PFSK-1 (cell line): ENCODE data around the gene FPR1.

ENCODE experiments used
- FOXP2 ChIP-seq: optimal IDR thresholded peaks from 2 replicates; pipeline ENCODE3; 2011; ENCODE audit warnings: borderline replicate concordance, control low read depth, inconsistent platforms; ENCODE audit not compliant: insufficient read depth; ENCODE audit errors: extremely low read length, extremely low read depth
- POLR2AphosphoS5 ChIP-seq: IDR thresholded peaks from 2 replicates; pipeline ENCODE4 v1.6.1; 2012; ENCODE audit warnings: low read depth, mild to moderate bottlenecking, control low read depth, low read length, moderate library complexity
- SIN3A ChIP-seq: IDR thresholded peaks from 2 replicates; pipeline ENCODE4 v1.6.1; 2012; ENCODE audit warnings: mild to moderate bottlenecking, low read length, moderate library complexity, borderline replicate concordance; ENCODE audit not compliant: insufficient read depth
- TAF1 ChIP-seq: IDR thresholded peaks from 2 replicates; pipeline ENCODE4 v1.6.1; 2012; ENCODE audit warnings: low read length, control low read depth, borderline replicate concordance; ENCODE audit not compliant: insufficient read depth
- TF ChIP-seq, protein P1 (sequence below), 2 experiments: IDR thresholded peaks; 2 replicates each; pipeline versions ENCODE4 v1.6.1 to v1.8.0; 2011 to 2012; ENCODE audit warnings: low read depth in 2 of 2, low read length in 2 of 2, control low read depth in 1 of 2, inconsistent platforms in 1 of 2, mild to moderate bottlenecking in 1 of 2, moderate library complexity in 1 of 2; ENCODE audit not compliant: insufficient read depth in 1 of 2

DNA sequence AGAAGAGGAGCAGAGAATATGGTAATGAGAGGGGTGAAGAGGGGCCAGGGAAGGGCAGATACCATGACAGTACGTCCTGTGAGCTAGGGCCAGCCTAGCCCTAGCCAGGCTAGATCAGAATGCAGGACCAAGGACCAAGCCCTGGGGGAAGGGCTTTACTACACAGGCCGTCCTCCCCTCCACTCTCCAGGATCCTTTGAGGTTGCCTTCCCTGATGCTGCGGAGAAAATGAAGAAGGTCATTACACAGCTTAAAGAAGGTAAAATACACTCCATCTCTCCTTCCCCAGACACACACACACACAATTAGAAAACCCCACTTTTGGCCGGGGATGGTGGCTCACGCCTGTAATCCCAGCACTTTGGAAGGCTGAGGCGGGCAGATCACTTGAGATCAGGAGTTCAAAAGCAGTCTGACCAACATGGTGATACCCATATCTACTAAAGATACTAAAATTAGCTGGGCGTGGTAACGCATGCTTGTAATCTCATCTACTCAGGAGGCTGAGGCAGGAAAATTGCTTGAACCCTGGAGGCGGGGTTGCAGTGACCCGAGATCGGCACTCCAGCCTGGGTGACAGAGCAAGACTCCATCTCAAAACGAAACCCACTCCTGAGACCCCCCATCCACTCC lies 50.1 kb downstream of the FPR1 start:
- TF ChIP-seq, protein P1, sequence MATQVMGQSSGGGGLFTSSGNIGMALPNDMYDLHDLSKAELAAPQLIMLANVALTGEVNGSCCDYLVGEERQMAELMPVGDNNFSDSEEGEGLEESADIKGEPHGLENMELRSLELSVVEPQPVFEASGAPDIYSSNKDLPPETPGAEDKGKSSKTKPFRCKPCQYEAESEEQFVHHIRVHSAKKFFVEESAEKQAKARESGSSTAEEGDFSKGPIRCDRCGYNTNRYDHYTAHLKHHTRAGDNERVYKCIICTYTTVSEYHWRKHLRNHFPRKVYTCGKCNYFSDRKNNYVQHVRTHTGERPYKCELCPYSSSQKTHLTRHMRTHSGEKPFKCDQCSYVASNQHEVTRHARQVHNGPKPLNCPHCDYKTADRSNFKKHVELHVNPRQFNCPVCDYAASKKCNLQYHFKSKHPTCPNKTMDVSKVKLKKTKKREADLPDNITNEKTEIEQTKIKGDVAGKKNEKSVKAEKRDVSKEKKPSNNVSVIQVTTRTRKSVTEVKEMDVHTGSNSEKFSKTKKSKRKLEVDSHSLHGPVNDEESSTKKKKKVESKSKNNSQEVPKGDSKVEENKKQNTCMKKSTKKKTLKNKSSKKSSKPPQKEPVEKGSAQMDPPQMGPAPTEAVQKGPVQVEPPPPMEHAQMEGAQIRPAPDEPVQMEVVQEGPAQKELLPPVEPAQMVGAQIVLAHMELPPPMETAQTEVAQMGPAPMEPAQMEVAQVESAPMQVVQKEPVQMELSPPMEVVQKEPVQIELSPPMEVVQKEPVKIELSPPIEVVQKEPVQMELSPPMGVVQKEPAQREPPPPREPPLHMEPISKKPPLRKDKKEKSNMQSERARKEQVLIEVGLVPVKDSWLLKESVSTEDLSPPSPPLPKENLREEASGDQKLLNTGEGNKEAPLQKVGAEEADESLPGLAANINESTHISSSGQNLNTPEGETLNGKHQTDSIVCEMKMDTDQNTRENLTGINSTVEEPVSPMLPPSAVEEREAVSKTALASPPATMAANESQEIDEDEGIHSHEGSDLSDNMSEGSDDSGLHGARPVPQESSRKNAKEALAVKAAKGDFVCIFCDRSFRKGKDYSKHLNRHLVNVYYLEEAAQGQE (IDR thresholded peaks at IDR 0.05; ENCODE audit: insufficient read depth in 1 of 2, low read depth in 2 of 2, low read length in 2 of 2): no peak
- TF ChIP-seq SIN3A (no peak), POLR2AphosphoS5 (no peak; the same call in 1 of the 2 replicates), TAF1 (no peak), FOXP2 (no peak)
